Gastroesophageal sphincter (tissue), 4 donors: ENCODE data around the gene RASGEF1C. TPM values are rescaled to one million over a fixed set of nuclear protein-coding genes. Genes with fewer than 3 reads are reported as not detected.

Source experiments
- ATAC-seq: fragments of 150-250 bp; one replicate; pipeline ENCODE4 v1.9.1; 2016; ENCODE audit warnings: mild to moderate bottlenecking, moderate library complexity
- H3K27ac ChIP-seq, 4 donors: fragments of 200-600 bp; sonication (generic) in 3 of 4; 1 replicate in 3 of 4; 2 replicates in 1 of 4; pipeline ENCODE4 v1.5.1; 2016 to 2019
- H3K27me3 ChIP-seq: fragments of 200-600 bp; sonication (generic); one replicate; pipeline ENCODE4 v1.5.1; 2019
- H3K36me3 ChIP-seq, 2 donors: fragments of 200-600 bp; sonication (generic); one replicate each; pipeline ENCODE4 v1.5.1; 2019; ENCODE audit warnings: control low read depth in 1 of 2
- H3K4me1 ChIP-seq, 3 donors: fragments of 200-600 bp; sonication (generic); 1 replicate in 2 of 3; 2 replicates in 1 of 3; pipeline ENCODE4 v1.5.1; 2016 to 2019; ENCODE audit warnings: control low read depth in 2 of 3
- H3K4me3 ChIP-seq, 2 donors: fragments of 200-600 bp; sonication (generic); one replicate each; pipeline ENCODE4 v1.5.1; 2019; ENCODE audit warnings: mild to moderate bottlenecking in 1 of 2, moderate library complexity in 1 of 2
- H3K9me3 ChIP-seq, 3 donors: fragments of 200-600 bp; sonication (generic); one replicate each; pipeline ENCODE4 v1.5.1; 2017 to 2019; ENCODE audit warnings: control low read depth in 2 of 3
- CTCF ChIP-seq, 4 experiments: fragments of 200-600 bp in 2 of 4; fragments of 450-650 bp in 2 of 4; sonication (generic) in 1 of 4; IDR thresholded peaks; one replicate each; pipeline ENCODE4 v1.5.1; 2017 to 2019; ENCODE audit warnings: antibody characterized with exemption in 4 of 4, mild to moderate bottlenecking in 2 of 4, moderate library complexity in 2 of 4
- EP300 ChIP-seq: sonication (generic); formaldehyde crosslinking; IDR thresholded peaks from one replicate; pipeline ENCODE4 v1.6.1; 2017; ENCODE audit warnings: antibody characterized with exemption, mild to moderate bottlenecking
- POLR2A ChIP-seq, 2 donors: fragments of 450-650 bp; IDR thresholded peaks; one replicate each; pipeline ENCODE4 v1.6.1; 2017; ENCODE audit warnings: antibody characterized with exemption in 2 of 2, mild to moderate bottlenecking in 2 of 2, moderate library complexity in 1 of 2
- POLR2AphosphoS5 ChIP-seq: sonication (generic); formaldehyde crosslinking; IDR thresholded peaks from one replicate; pipeline ENCODE4 v1.6.1; 2017; ENCODE audit warnings: antibody characterized with exemption
- WGBS, 2 donors: methylation state at CpG; one replicate each; pipeline ENCODE4 v1.1.5; 2018; ENCODE audit warnings: low coverage in 1 of 2; 5-methylcytosine and 5-hydroxymethylcytosine counted together
- total RNA-seq, 4 donors: library from RNA; depleted of rRNA; stranded (reverse); fragments of >200 nt; gene quantifications; one replicate each; pipeline ENCODE4 v1.1.0, GENCODE V29; 2016

RASGEF1C gene
- total RNA-seq, 4 donors from 2014 or later = 0.81 to 8.4 (median 2.0) TPM

DNA sequence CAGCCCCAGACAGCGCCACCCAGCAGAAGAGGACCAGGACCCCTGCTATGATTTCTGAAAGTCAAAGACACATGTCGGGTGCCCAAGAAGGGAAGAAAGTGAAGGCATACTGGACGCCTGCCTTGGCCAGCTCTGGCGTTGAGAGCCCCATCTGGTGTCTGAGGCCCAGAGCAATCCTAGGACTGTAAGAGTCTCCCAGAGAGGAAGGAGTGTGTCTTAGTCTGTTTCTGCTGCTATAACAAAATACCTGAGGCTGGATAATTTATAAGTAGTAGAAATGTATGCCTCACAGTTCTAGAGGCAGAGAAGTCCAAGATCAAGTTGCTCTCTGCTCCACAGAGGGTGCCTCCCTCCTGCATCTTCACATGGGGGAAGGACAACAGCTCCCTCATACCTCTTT, 10.8 kb downstream of the RASGEF1C start:
- Histone ChIP-seq H3K36me3 (no peaks in the 10 kb centered on the region), H3K4me3 (no peak overlapping the region), H3K9me3 (no peaks in the 10 kb centered on the region), H3K27ac (no peak overlapping the region), H3K27me3 (peaks cover 45% of the 10 kb centered on the region), H3K4me1 (no peaks in the 10 kb centered on the region)
- ATAC-seq = no peak
- TF ChIP-seq POLR2A (IDR thresholded peaks at IDR 0.05) (no peak), CTCF (IDR thresholded peaks at IDR 0.05) (no peak), EP300 (no peak), POLR2AphosphoS5 (no peak)
- 92% methylated on average over 3 of the region's 4 CpGs; no CpG with 5 or more reads in 1 of the 2 donors for WGBS, 2 donors

GRCh38 chr5:180197016-180197702, 11.9 kb downstream of the RASGEF1C start:
- Histone ChIP-seq H3K36me3 (no peaks in the 10 kb centered on the region), H3K27me3 (peaks cover 42% of the 10 kb centered on the region), H3K9me3 (no peaks in the 10 kb centered on the region), H3K4me3 (no peak overlapping the region), H3K27ac (no peak overlapping the region), H3K4me1 (no peaks in the 10 kb centered on the region)
- no peak for TF ChIP-seq EP300
- TF ChIP-seq CTCF (IDR thresholded peaks at IDR 0.05) = no peak
- no peak for TF ChIP-seq POLR2A (IDR thresholded peaks at IDR 0.05)
- TF ChIP-seq POLR2AphosphoS5 = no peak
- WGBS, 2 donors = 100% methylated on average over 1 of the region's 14 CpGs; no CpG with 5 or more reads in 1 of the 2 donors
- ATAC-seq = no peak

DNA sequence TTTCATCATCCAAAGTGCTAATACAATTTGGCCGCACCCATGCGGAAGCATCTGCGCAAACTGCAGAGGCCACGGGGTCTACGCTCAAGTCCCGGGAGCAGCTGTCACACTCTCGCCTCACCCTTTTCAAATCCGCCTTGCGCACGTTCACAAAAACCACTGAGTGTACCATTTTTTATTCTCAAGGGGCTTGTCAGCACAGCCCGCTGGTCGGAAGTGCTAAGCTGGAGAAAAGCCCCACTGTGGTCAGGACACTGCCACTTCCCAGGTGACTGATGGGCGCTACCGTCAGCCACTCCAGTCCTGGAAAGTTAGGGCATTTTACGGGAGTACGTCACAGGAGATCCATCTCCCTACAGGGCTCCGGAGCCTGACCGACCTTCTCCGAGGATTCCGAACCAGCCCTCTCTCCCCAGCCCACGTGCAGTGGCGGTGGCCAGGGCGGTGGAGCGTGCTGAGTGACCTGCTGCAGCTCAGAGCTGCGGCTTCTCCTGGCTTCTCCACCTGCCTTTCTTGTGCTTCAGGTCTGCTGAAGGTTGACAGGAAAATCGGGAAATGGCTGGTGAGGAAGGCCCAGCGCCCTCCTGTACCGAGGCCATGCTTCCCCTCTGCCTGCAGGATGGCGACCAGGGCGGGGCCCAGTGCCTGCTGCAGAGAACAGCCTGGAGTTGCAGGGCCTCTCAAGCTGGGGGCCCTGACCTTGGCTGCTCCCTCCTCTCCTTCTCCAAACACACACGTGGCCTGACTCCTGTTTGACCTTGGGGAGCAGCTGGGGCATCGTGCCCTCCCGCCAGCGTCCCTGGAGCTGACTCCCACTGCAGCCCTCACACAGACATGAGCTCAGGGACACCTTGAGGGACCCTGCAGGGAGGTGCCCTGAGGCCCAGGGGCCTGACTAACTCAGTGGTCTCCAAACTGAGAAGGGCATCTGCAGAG, 14.3 kb downstream of the RASGEF1C start:
- no peaks in the 10 kb centered on the region for H3K36me3 ChIP-seq
- WGBS, 2 donors = 85% methylated on average over 11 to 14 of the region's 34 CpGs
- H3K27ac ChIP-seq = no peak overlapping the region
- H3K9me3 ChIP-seq = no peaks in the 10 kb centered on the region
- no peak for ATAC-seq
- H3K27me3 ChIP-seq = peaks cover 30% of the 10 kb centered on the region
- TF ChIP-seq EP300 = no peak
- TF ChIP-seq POLR2AphosphoS5 = no peak
- no peak for TF ChIP-seq POLR2A (IDR thresholded peaks at IDR 0.05)
- TF ChIP-seq CTCF (IDR thresholded peaks at IDR 0.05) = no peak
- H3K4me1 ChIP-seq = no peaks in the 10 kb centered on the region
- H3K4me3 ChIP-seq = no peak overlapping the region

- Histone ChIP-seq H3K4me3 (no peak overlapping the region), H3K27ac (no peak overlapping the region), H3K9me3 (no peaks in the 10 kb centered on the region), H3K4me1 (no peaks in the 10 kb centered on the region), H3K27me3 (peaks cover 21% of the 10 kb centered on the region), H3K36me3 (no peaks in the 10 kb centered on the region)
- WGBS, 2 donors = 90 to 93% methylated on average over 9 to 24 of the region's 24 CpGs
- TF ChIP-seq POLR2AphosphoS5 (no peak), CTCF (IDR thresholded peaks at IDR 0.05) (no peak), POLR2A (IDR thresholded peaks at IDR 0.05) (no peak), EP300 (no peak)
- no peak for ATAC-seq
Observed at GRCh38 chr5:180193749-180194375, 15.1 kb downstream of the RASGEF1C start.
